H9 (cell line): Measurements from ENCODE around the gene SEC16B. TPM values are rescaled to one million over a fixed set of nuclear protein-coding genes. Genes with fewer than 3 reads are reported as not detected.

Source experiments
- DNase-seq: peaks from one replicate; pipeline ENCODE4 v3.0.0-alpha.2; 2017
- H2AFZ ChIP-seq: one replicate; pipeline ENCODE4 v1.6.1; 2013; ENCODE audit warnings: mild to moderate bottlenecking, low read length, control low read depth, moderate library complexity
- H2AK5ac ChIP-seq: 2 replicates; pipeline ENCODE4 v1.6.1; 2013; ENCODE audit warnings: low read length, control low read depth, mixed read lengths; ENCODE audit not compliant: insufficient read length
- H2BK120ac ChIP-seq: one replicate; pipeline ENCODE4 v1.6.1; 2013; ENCODE audit warnings: low read depth, mild to moderate bottlenecking, low read length, control low read depth, inconsistent platforms; ENCODE audit not compliant: poor library complexity, severe bottlenecking
- H2BK12ac ChIP-seq: 2 replicates; pipeline ENCODE4 v1.6.1; 2013; ENCODE audit warnings: low read length, control low read depth, mixed read lengths, low read depth; ENCODE audit not compliant: insufficient read length
- H2BK15ac ChIP-seq: 2 replicates; pipeline ENCODE4 v1.6.1; 2013; ENCODE audit warnings: low read depth, low read length, control low read depth
- H2BK20ac ChIP-seq: one replicate; pipeline ENCODE4 v1.6.1; 2013; ENCODE audit warnings: low read depth, mild to moderate bottlenecking, low read length, control low read depth, inconsistent platforms; ENCODE audit not compliant: poor library complexity, severe bottlenecking
- H2BK5ac ChIP-seq: 2 replicates; pipeline ENCODE4 v1.6.1; 2013; ENCODE audit warnings: low read length, control low read depth, mixed read lengths; ENCODE audit not compliant: insufficient read length
- H3K14ac ChIP-seq: 2 replicates; pipeline ENCODE4 v1.6.1; 2013; ENCODE audit warnings: low read length, control low read depth; ENCODE audit not compliant: insufficient read depth
- H3K18ac ChIP-seq: 2 replicates; pipeline ENCODE4 v1.6.1; 2013; ENCODE audit warnings: low read depth, mild to moderate bottlenecking, mixed read lengths, low read length, control low read depth; ENCODE audit not compliant: insufficient read length
- H3K23ac ChIP-seq: 2 replicates; pipeline ENCODE4 v1.6.1; 2013; ENCODE audit warnings: low read length, control low read depth, mixed read lengths, low read depth; ENCODE audit not compliant: insufficient read length
- H3K23me2 ChIP-seq: 2 replicates; pipeline ENCODE4 v1.6.1; 2013; ENCODE audit warnings: low read depth, mild to moderate bottlenecking, mixed read lengths, low read length, control low read depth; ENCODE audit not compliant: insufficient read length, poor library complexity, severe bottlenecking
- H3K27ac ChIP-seq: 2 replicates; pipeline ENCODE4 v1.5.1; 2013; ENCODE audit warnings: low read length, control low read depth, mixed read lengths, low read depth; ENCODE audit not compliant: insufficient read length
- H3K27me3 ChIP-seq: 2 replicates; pipeline ENCODE4 v1.6.1; 2013; ENCODE audit warnings: low read length, control low read depth, inconsistent platforms; ENCODE audit not compliant: insufficient read depth
- H3K4ac ChIP-seq: 2 replicates; pipeline ENCODE4 v1.6.1; 2013; ENCODE audit warnings: low read depth, mild to moderate bottlenecking, control low read depth, inconsistent platforms, low read length, moderate library complexity
- H3K4me1 ChIP-seq: 2 replicates; pipeline ENCODE4 v1.6.1; 2013; ENCODE audit warnings: low read length, control low read depth, inconsistent platforms; ENCODE audit not compliant: insufficient read depth
- H3K4me2 ChIP-seq: 2 replicates; pipeline ENCODE4 v1.6.1; 2013; ENCODE audit warnings: low read length, control low read depth, mixed read lengths; ENCODE audit not compliant: insufficient read length, insufficient read depth
- H3K56ac ChIP-seq: 2 replicates; pipeline ENCODE4 v1.6.1; 2013; ENCODE audit warnings: low read depth, mild to moderate bottlenecking, mixed read lengths, low read length, control low read depth; ENCODE audit not compliant: insufficient read length
- H3K79me1 ChIP-seq: 2 replicates; pipeline ENCODE4 v1.6.1; 2013; ENCODE audit warnings: low read depth, mild to moderate bottlenecking, moderate library complexity, low read length, control low read depth, inconsistent platforms; ENCODE audit not compliant: insufficient read depth, poor library complexity, severe bottlenecking
- H3K79me2 ChIP-seq: 2 replicates; pipeline ENCODE4 v1.6.1; 2013; ENCODE audit warnings: low read length, control low read depth, inconsistent platforms; ENCODE audit not compliant: insufficient read depth
- H3K9ac ChIP-seq: 2 replicates; pipeline ENCODE4 v1.6.1; 2013; ENCODE audit warnings: low read length, control low read depth, mixed read lengths; ENCODE audit not compliant: insufficient read length; ENCODE audit errors: extremely low read depth
- H3K9me3 ChIP-seq: one replicate; pipeline ENCODE4 v1.6.1; 2013; ENCODE audit warnings: low read depth, low read length, inconsistent platforms; ENCODE audit not compliant: control insufficient read depth
- H3T11ph ChIP-seq: one replicate; pipeline ENCODE4 v1.6.1; 2013; ENCODE audit warnings: mild to moderate bottlenecking, low read length, control low read depth, inconsistent platforms
- H4K20me1 ChIP-seq: one replicate; pipeline ENCODE4 v1.6.1; 2013; ENCODE audit not compliant: control insufficient read depth, insufficient read length, insufficient read depth
- H4K5ac ChIP-seq: 2 replicates; pipeline ENCODE4 v1.6.1; 2013; ENCODE audit warnings: low read depth, mild to moderate bottlenecking, mixed read lengths, low read length, control low read depth; ENCODE audit not compliant: insufficient read length
- H4K8ac ChIP-seq: replicated peaks from 2 replicates; pipeline ENCODE4 v1.6.1; 2013; ENCODE audit warnings: low read length, control low read depth, mixed read lengths, low read depth; ENCODE audit not compliant: insufficient read length
- H4K91ac ChIP-seq: 2 replicates; pipeline ENCODE4 v1.6.1; 2013; ENCODE audit warnings: low read depth, mild to moderate bottlenecking, moderate library complexity, mixed read lengths, low read length, control low read depth; ENCODE audit not compliant: insufficient read length
- H3K27ac Mint-ChIP-seq, 3 experiments: 2 replicates in 2 of 3; 3 replicates in 1 of 3; pipeline ENCODE4 v1.8.0; 2020 to 2021; ENCODE audit warnings: mixed read lengths in 3 of 3, mild to moderate bottlenecking in 1 of 3, moderate library complexity in 1 of 3
- H3K27me3 Mint-ChIP-seq: 2 replicates; pipeline ENCODE4 v1.8.0; 2021; ENCODE audit warnings: low read depth, mild to moderate bottlenecking, moderate library complexity, mixed read lengths
- H3K36me3 Mint-ChIP-seq, 3 experiments: 2 replicates in 2 of 3; 3 replicates in 1 of 3; pipeline ENCODE4 v1.8.0; 2020 to 2021; ENCODE audit warnings: low read depth in 3 of 3, mixed read lengths in 3 of 3; ENCODE audit not compliant: insufficient read depth in 1 of 3
- H3K4me1 Mint-ChIP-seq, 2 experiments: 2 replicates each; pipeline ENCODE4 v1.8.0; 2020; ENCODE audit warnings: mixed read lengths in 2 of 2
- H3K4me3 Mint-ChIP-seq, 2 experiments: 2 replicates in 1 of 2; 3 replicates in 1 of 2; pipeline ENCODE4 v1.8.0; 2020 to 2021; ENCODE audit warnings: mild to moderate bottlenecking in 2 of 2, mixed read lengths in 2 of 2, moderate library complexity in 1 of 2
- H3K9me3 Mint-ChIP-seq, 2 experiments: 2 replicates in 1 of 2; 3 replicates in 1 of 2; pipeline ENCODE4 v1.8.0; 2020; ENCODE audit warnings: mild to moderate bottlenecking in 2 of 2, mixed read lengths in 2 of 2, moderate library complexity in 1 of 2
- CTCF ChIP-seq: fragments of 200-600 bp; sonication (generic); conservative IDR thresholded peaks from 3 replicates; pipeline ENCODE4 v1.8.0; 2021; ENCODE audit warnings: antibody characterized with exemption, mild to moderate bottlenecking
- WGBS: extraction: QIAGEN DNeasy Blood & Tissue Kit; methylation state at CpG from one replicate; pipeline ENCODE4 v1.1.7; 2013; ENCODE audit warnings: missing lambda C conversion rate, low lambda C conversion rate, mixed read lengths; ENCODE audit not compliant: insufficient read length; ENCODE audit errors: extremely low coverage; 5-methylcytosine and 5-hydroxymethylcytosine counted together
- total RNA-seq: library from RNA; stranded (reverse); gene quantifications from 2 replicates; pipeline ENCODE4 v1.2.1, GENCODE V29; 2021

Gene SEC16B
- total RNA-seq, 1 experiment from 2014 or later = 0.83 TPM

- Histone ChIP-seq H2BK15ac (no peak overlapping the region), H3K14ac (no peak overlapping the region), H3K27ac (no peak overlapping the region), H2AK5ac (no peak overlapping the region), H3K23me2 (no peaks in the 10 kb centered on the region), H3K4ac (no peak overlapping the region), H3K4me2 (no peak overlapping the region), H3K79me1 (no peaks in the 10 kb centered on the region), H3K9me3 (no peaks in the 10 kb centered on the region), H3K56ac (no peak overlapping the region), H2BK12ac (no peak overlapping the region), H3K79me2 (no peaks in the 10 kb centered on the region), H2BK120ac (no peak overlapping the region), H2AFZ (no peak overlapping the region), H2BK5ac (no peak overlapping the region), H4K8ac (no peak overlapping the region), H4K5ac (no peak overlapping the region), H3K9ac (no peak overlapping the region), H3K18ac (no peak overlapping the region), H3K23ac (no peak overlapping the region), H4K91ac (no peak overlapping the region), H3K27me3 (no peaks in the 10 kb centered on the region), H3K4me1 (no peaks in the 10 kb centered on the region), H3T11ph (no peak overlapping the region), H2BK20ac (no peak overlapping the region), H4K20me1 (no peaks in the 10 kb centered on the region)
- H3K36me3 Mint-ChIP-seq = no peaks in the 10 kb centered on the region
- H3K27ac Mint-ChIP-seq = no peak overlapping the region
- H3K9me3 Mint-ChIP-seq = no peaks in the 10 kb centered on the region
- H3K4me3 Mint-ChIP-seq = no peak overlapping the region
- no peaks in the 10 kb centered on the region; the same call in 1 of the 2 replicates for H3K27me3 Mint-ChIP-seq
- H3K4me1 Mint-ChIP-seq = peaks cover 3 to 7% of the 10 kb centered on the region in 2 experiments; a peak in 2 of 4 replicates
- TF ChIP-seq CTCF = no peak
- DNase-seq = no peak
- no CpG with 5 or more reads among the region's 1 CpG for WGBS
Observed at GRCh38 chr1:177933881-177934280, 36.0 kb downstream of the SEC16B start.
